Prostate gland (tissue), 2 donors: ENCODE results near the gene MCF2L2.

ENCODE experiments used
- POLR2A ChIP-seq: fragments of 450-650 bp; IDR thresholded peaks from one replicate; pipeline ENCODE4 v1.6.1; 2016; ENCODE audit warnings: antibody characterized with exemption, mild to moderate bottlenecking
- POLR2AphosphoS5 ChIP-seq: sonication (generic); formaldehyde crosslinking; IDR thresholded peaks from one replicate; pipeline ENCODE4 v1.6.1; 2017; ENCODE audit warnings: antibody characterized with exemption
- TF ChIP-seq, protein P1 (sequence below), 4 experiments: fragments of 200-600 bp in 2 of 4; fragments of 450-650 bp in 2 of 4; sonication (generic) in 2 of 4; IDR thresholded peaks; 1 replicate in 3 of 4; 2 replicates in 1 of 4; pipeline ENCODE4 v1.5.1; 2016 to 2019; ENCODE audit warnings: antibody characterized with exemption in 4 of 4, mild to moderate bottlenecking in 2 of 4, moderate library complexity in 2 of 4

DNA sequence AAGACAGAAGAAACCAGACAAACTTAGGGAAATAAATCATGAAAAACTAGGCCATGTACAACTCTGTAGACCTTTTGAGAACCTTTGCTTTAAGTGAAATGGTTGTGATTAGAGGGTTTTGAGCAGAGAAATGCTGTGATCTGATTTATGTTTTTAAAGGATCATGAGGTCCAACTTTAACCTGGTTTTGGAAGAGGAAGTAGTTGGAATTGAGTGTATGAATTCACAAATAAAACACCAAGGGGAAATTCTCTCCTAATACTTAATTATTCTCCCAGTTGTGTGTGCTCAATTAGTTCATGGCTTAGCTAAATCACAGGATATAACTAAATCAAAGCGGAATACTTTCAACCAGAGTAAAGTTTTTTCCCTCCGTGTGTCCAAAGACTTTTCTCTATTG lies 45.5 kb upstream of the MCF2L2 start:
- no peak for TF ChIP-seq POLR2A
- TF ChIP-seq, protein P1, sequence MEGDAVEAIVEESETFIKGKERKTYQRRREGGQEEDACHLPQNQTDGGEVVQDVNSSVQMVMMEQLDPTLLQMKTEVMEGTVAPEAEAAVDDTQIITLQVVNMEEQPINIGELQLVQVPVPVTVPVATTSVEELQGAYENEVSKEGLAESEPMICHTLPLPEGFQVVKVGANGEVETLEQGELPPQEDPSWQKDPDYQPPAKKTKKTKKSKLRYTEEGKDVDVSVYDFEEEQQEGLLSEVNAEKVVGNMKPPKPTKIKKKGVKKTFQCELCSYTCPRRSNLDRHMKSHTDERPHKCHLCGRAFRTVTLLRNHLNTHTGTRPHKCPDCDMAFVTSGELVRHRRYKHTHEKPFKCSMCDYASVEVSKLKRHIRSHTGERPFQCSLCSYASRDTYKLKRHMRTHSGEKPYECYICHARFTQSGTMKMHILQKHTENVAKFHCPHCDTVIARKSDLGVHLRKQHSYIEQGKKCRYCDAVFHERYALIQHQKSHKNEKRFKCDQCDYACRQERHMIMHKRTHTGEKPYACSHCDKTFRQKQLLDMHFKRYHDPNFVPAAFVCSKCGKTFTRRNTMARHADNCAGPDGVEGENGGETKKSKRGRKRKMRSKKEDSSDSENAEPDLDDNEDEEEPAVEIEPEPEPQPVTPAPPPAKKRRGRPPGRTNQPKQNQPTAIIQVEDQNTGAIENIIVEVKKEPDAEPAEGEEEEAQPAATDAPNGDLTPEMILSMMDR (IDR thresholded peaks at IDR 0.05): no peak
- no peak for TF ChIP-seq POLR2AphosphoS5
